Panc1 (cell line): ENCODE results near the gene IPP.
A peak's percentile ranks its signal among the peaks of the same experiment; 100 is the strongest.

Source experiments
- CTCF ChIP-seq: fragments of 450-650 bp; IDR thresholded peaks from 2 replicates; pipeline ENCODE4 v1.5.1; 2017; ENCODE audit warnings: mild to moderate bottlenecking
- POLR2AphosphoS5 ChIP-seq: IDR thresholded peaks from 2 replicates; pipeline ENCODE4 v1.6.1; 2012; ENCODE audit warnings: mild to moderate bottlenecking, low read depth, low read length, moderate library complexity
- REST ChIP-seq, 2 experiments: IDR thresholded peaks; 2 replicates each; pipeline ENCODE4 v1.6.1; 2011 to 2012; ENCODE audit warnings: low read depth in 2 of 2, control low read depth in 1 of 2, low read length in 1 of 2, mild to moderate bottlenecking in 1 of 2, moderate library complexity in 1 of 2; ENCODE audit not compliant: insufficient read depth in 1 of 2

- TF ChIP-seq POLR2AphosphoS5 (peak; percentile 18), CTCF (no peak), REST (IDR thresholded peaks at IDR 0.05; ENCODE audit: insufficient read depth in 1 of 2, low read depth in 2 of 2, low read length in 1 of 2) (no peak; a peak in 2 of 4 replicates)
Measured at GRCh38 chr1:45687014-45687753, 63.3 kb downstream of the IPP start.
